GM18858 (cell line): ENCODE results near the gene GPATCH2.
A peak's percentile ranks its signal among the peaks of the same experiment; 100 is the strongest.
"Not testable (repeated sequence)": the region's sequence is repeated elsewhere in the genome, so short reads cannot be mapped to it uniquely, and the experiment has no call there.

Experiments
- ATAC-seq: cut with Tn5 transposase; IDR thresholded peaks from one replicate; pipeline ENCODE4 v1.9.1; 2021; ENCODE audit not compliant: unreplicated experiment

GPATCH2 gene

GRCh38 chr1:217584286-217584811 lies 46.5 kb downstream of the GPATCH2 start:
- ATAC-seq, result not testable (repeated sequence)

GRCh38 chr1:217577336-217577735 lies 53.6 kb downstream of the GPATCH2 start:
- no peak for ATAC-seq

GRCh38 chr1:217574265-217574949 lies 56.5 kb downstream of the GPATCH2 start:
- ATAC-seq, result no peak

- ATAC-seq, result no peak
Observed at GRCh38 chr1:217569021-217569420, 61.9 kb downstream of the GPATCH2 start.

GRCh38 chr1:217568200-217568599 lies 62.7 kb downstream of the GPATCH2 start:
- no peak for ATAC-seq

- ATAC-seq, result no peak
Observed at GRCh38 chr1:217564833-217565232, 66.1 kb downstream of the GPATCH2 start.

GRCh38 chr1:217564207-217564606 lies 66.7 kb downstream of the GPATCH2 start:
- no peak for ATAC-seq

- no peak for ATAC-seq
Observed at GRCh38 chr1:217563179-217563578, 67.7 kb downstream of the GPATCH2 start.

GRCh38 chr1:217562229-217562878 lies 68.5 kb downstream of the GPATCH2 start:
- no peak for ATAC-seq

GRCh38 chr1:217561446-217561845 lies 69.4 kb downstream of the GPATCH2 start:
- ATAC-seq, result no peak

GRCh38 chr1:217554849-217555248 lies 76.0 kb downstream of the GPATCH2 start:
- ATAC-seq, result no peak

- no peak for ATAC-seq
Observed at GRCh38 chr1:217553949-217554509, 76.9 kb downstream of the GPATCH2 start.

GRCh38 chr1:217552339-217552951 lies 78.4 kb downstream of the GPATCH2 start:
- no peak for ATAC-seq

- ATAC-seq, result peak; percentile 94
Observed at GRCh38 chr1:217542837-217543236, 88.1 kb downstream of the GPATCH2 start.

GRCh38 chr1:217542136-217542777 lies 88.6 kb downstream of the GPATCH2 start:
- ATAC-seq, result no peak

GRCh38 chr1:217540321-217540720 lies 90.6 kb downstream of the GPATCH2 start:
- no peak for ATAC-seq

- ATAC-seq, result no peak
Observed at GRCh38 chr1:217539510-217539909, 91.4 kb downstream of the GPATCH2 start.

GRCh38 chr1:217535601-217536377 lies 95.1 kb downstream of the GPATCH2 start:
- no peak for ATAC-seq

- ATAC-seq, result no peak
Observed at GRCh38 chr1:217534566-217534965, 96.3 kb downstream of the GPATCH2 start.

- ATAC-seq, result no peak
Observed at GRCh38 chr1:217528271-217528670, 102.6 kb downstream of the GPATCH2 start.
